ENCODE measurements around the gene XYLT1. TPM values are rescaled to one million over a fixed set of nuclear protein-coding genes. Genes with fewer than 3 reads are reported as not detected.
A peak's percentile ranks its signal among the peaks of the same experiment; 100 is the strongest.

Gene XYLT1
- total and polyA plus RNA-seq, 2 of the 13 experiments (the other 11 are each of a cell fraction or from before 2014, with no cell fraction given): not detected

DNA sequence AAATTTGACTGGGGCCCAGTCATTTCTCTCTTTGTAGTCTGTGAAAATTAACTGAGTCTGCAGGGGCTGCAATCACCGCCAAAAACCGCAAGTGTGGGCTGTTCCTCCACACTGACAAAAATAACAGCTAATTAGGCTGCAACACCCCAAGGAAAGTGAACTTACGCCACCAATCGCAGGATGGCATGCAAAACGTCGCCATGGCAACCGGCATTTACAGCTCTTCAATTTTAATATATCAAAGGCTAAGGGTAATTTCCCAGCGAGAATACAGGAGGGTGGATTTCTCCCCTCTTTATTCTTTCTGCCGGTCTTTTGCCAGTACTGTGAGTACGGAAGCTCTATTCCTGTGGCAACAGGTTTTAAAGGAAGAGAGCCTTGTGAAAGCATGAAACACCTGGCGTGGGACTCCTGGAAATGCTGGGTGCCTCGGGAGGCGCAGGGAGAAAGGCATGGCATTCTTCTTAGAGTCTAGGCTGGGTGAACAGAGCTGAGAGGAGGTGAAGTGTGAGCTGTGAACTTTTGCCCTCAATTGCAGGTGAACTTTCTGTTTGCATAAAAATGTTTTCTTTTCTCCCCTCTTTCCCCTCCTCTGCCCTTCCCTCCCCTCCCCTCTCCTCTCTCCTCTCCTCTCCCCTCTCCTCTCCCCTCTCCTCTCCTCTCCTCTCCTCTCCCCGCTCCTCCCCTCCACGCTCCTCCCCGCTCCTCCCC is 399.7 kb downstream of the XYLT1 start:
- Histone ChIP-seq H3K9ac (ENCODE audit: insufficient read depth, low read depth, low read length) (no peak overlapping the region), H3K79me2 (ENCODE audit: insufficient read depth, low read length) (no peaks in the 10 kb centered on the region), H3K27ac (ENCODE audit: extremely low read length, insufficient read depth, low read length) (no peak overlapping the region), H3K27me3 (ENCODE audit: control insufficient read depth in 1 of 2, insufficient read depth in 2 of 2, low read length in 2 of 2) (peaks cover 0 to 9% of the 10 kb centered on the region in 2 experiments; a peak in 1 of 5 replicates), H3K4me3 (replicated peaks in 1 of 3; ENCODE audit: insufficient read depth in 1 of 3, low read depth in 2 of 3, low read length in 3 of 3) (no peak overlapping the region), H3K9me3 (ENCODE audit: low read length) (no peaks in the 10 kb centered on the region), H4K20me1 (ENCODE audit: insufficient read depth, low read length) (no peaks in the 10 kb centered on the region), H3K4me2 (ENCODE audit: low read depth, low read length) (no peak overlapping the region), H3K36me3 (replicated peaks in 1 of 2; ENCODE audit: control insufficient read depth in 1 of 2, insufficient read depth in 2 of 2, low read length in 2 of 2) (no peaks in the 10 kb centered on the region), H3K4me1 (ENCODE audit: insufficient read depth, low read length) (peaks cover 5% of the 10 kb centered on the region; the same call in 1 of the 2 replicates), H2AFZ (ENCODE audit: low read length) (no peak overlapping the region)
- WGBS (ENCODE audit: low lambda C conversion rate): 22% methylated on average over 16 of the region's 16 CpGs
- peak; percentile 37 for FAIRE-seq
- intact Hi-C loops (cut with micrococcal nuclease; ENCODE audit: unreplicated experiment): no loop called here
- ChIA-PET CTCF (ENCODE audit: low intra/inter-chr PET ratio, low total read pairs) (no interaction called here), POLR2A (no interaction called here)
- no peak for DNase-seq (ENCODE audit: low spot score)
- in situ Hi-C loops (cut with HindIII; ENCODE audit: extremely low pct_ligation_motif_present, low pct_unique_long_range_greater_than_20kb): no loop called here
- no TSS peak for BruUV-seq (replicated peaks)
- peak; percentile 57; the same call in 2 of the 3 replicates for ATAC-seq
- TF ChIP-seq PCBP1 (IDR thresholded peaks at IDR 0.05; ENCODE audit: borderline replicate concordance, low read depth, low read length) (peak; percentile 96), HNRNPH1 (optimal IDR thresholded peaks at IDR 0.05; ENCODE audit: low read depth, low read length) (no peak), FOXC1 (CRISPR knock-in tag; IDR thresholded peaks at IDR 0.05; ENCODE audit: borderline replicate concordance) (no peak), NRL (CRISPR knock-in tag; IDR thresholded peaks at IDR 0.05; ENCODE audit: borderline replicate concordance) (no peak), RARA (CRISPR knock-in tag; IDR thresholded peaks at IDR 0.05) (peak; percentile 64), ZNF883 (CRISPR knock-in tag; IDR thresholded peaks at IDR 0.05; ENCODE audit: not compliant biosample characterization) (no peak), ZKSCAN5 (CRISPR knock-in tag; IDR thresholded peaks at IDR 0.05) (0 out of 2 replicates have a peak, but pooled peaks have one; percentile 39), CBFB (CRISPR knock-in tag; IDR thresholded peaks at IDR 0.05) (no peak), PCBP2 (optimal IDR thresholded peaks at IDR 0.05; ENCODE audit: low read depth, low read length, poor library complexity, severe bottlenecking) (peak; percentile 82), HNRNPK (IDR thresholded peaks at IDR 0.05; ENCODE audit: low read depth, low read length, poor library complexity, severe bottlenecking) (peak; percentile 95), FIP1L1 (IDR thresholded peaks at IDR 0.05; ENCODE audit: borderline replicate concordance, insufficient read depth, low read depth, low read length) (no peak), ZNF207 (IDR thresholded peaks at IDR 0.05; ENCODE audit: borderline replicate concordance) (no peak), SPEN (CRISPR knock-in tag; IDR thresholded peaks at IDR 0.05; ENCODE audit: low read depth) (no peak), SNAPC4 (CRISPR knock-in tag; IDR thresholded peaks at IDR 0.05) (no peak), ZNF275 (CRISPR knock-in tag; IDR thresholded peaks at IDR 0.05; ENCODE audit: borderline replicate concordance) (no peak)

All from HepG2 (cell line).